Suprapubic skin (tissue), 4 donors: ENCODE measurements around the gene CCSER1. TPM values are rescaled to one million over a fixed set of nuclear protein-coding genes. Genes with fewer than 3 reads are reported as not detected.

ENCODE experiments used
- DNase-seq, 2 donors: peaks; one replicate each; pipeline ENCODE4 v3.0.0-alpha.2; 2019; ENCODE audit warnings: low spot score in 2 of 2
- H3K27ac ChIP-seq: fragments of 200-600 bp; sonication (generic); one replicate; pipeline ENCODE4 v1.5.1; 2019
- H3K27me3 ChIP-seq: fragments of 200-600 bp; sonication (generic); one replicate; pipeline ENCODE4 v1.5.1; 2019
- H3K36me3 ChIP-seq: fragments of 200-600 bp; sonication (generic); one replicate; pipeline ENCODE4 v1.5.1; 2019
- H3K4me1 ChIP-seq: fragments of 200-600 bp; sonication (generic); one replicate; pipeline ENCODE4 v1.5.1; 2019
- H3K4me3 ChIP-seq: fragments of 200-600 bp; sonication (generic); one replicate; pipeline ENCODE4 v1.5.1; 2019; ENCODE audit warnings: mild to moderate bottlenecking
- H3K9me3 ChIP-seq: fragments of 200-600 bp; sonication (generic); one replicate; pipeline ENCODE4 v1.5.1; 2019
- CTCF ChIP-seq, 2 donors: fragments of 200-600 bp in 1 of 2; fragments of 450-650 bp in 1 of 2; sonication (generic) in 1 of 2; IDR thresholded peaks; one replicate each; pipeline ENCODE4 v1.5.1; 2016 to 2019; ENCODE audit warnings: antibody characterized with exemption in 2 of 2, mild to moderate bottlenecking in 1 of 2, moderate library complexity in 1 of 2
- EP300 ChIP-seq: sonication (generic); formaldehyde crosslinking; IDR thresholded peaks from one replicate; pipeline ENCODE4 v1.6.1; 2017; ENCODE audit warnings: antibody characterized with exemption
- POLR2A ChIP-seq, 2 donors: fragments of 450-650 bp; IDR thresholded peaks; one replicate each; pipeline ENCODE4 v1.6.1; 2017; ENCODE audit warnings: antibody characterized with exemption in 2 of 2, mild to moderate bottlenecking in 2 of 2, moderate library complexity in 2 of 2
- POLR2AphosphoS5 ChIP-seq, 3 donors: sonication (generic); formaldehyde crosslinking; IDR thresholded peaks; one replicate each; pipeline ENCODE4 v1.6.1; 2017; ENCODE audit warnings: antibody characterized with exemption in 3 of 3
- WGBS: methylation state at CpG from one replicate; pipeline ENCODE4 v1.1.5; 2018; 5-methylcytosine and 5-hydroxymethylcytosine counted together
- total RNA-seq, 4 donors: library from RNA; depleted of rRNA; stranded (reverse); fragments of >200 nt; gene quantifications; one replicate each; pipeline ENCODE4 v1.1.0, GENCODE V29; 2016

CCSER1 gene
- total RNA-seq, 4 donors from 2014 or later: 6.7 to 39.5 (median 11.8) TPM

- Histone ChIP-seq H3K9me3 (no peaks in the 10 kb centered on the region), H3K4me3 (no peak overlapping the region), H3K27ac (no peak overlapping the region), H3K27me3 (no peaks in the 10 kb centered on the region), H3K4me1 (no peaks in the 10 kb centered on the region), H3K36me3 (no peaks in the 10 kb centered on the region)
- TF ChIP-seq EP300 (no peak), POLR2AphosphoS5 (IDR thresholded peaks at IDR 0.05) (no peak), CTCF (IDR thresholded peaks at IDR 0.05) (no peak), POLR2A (IDR thresholded peaks at IDR 0.05) (no peak)
- DNase-seq: no peak
- 75% methylated on average over 3 of the region's 3 CpGs for WGBS
These were observed 42.8 kb upstream of the CCSER1 start for GRCh38 chr4:90084277-90084966.

- DNase-seq: no peak
- Histone ChIP-seq H3K4me1 (no peaks in the 10 kb centered on the region), H3K9me3 (no peaks in the 10 kb centered on the region), H3K4me3 (no peak overlapping the region), H3K27me3 (no peaks in the 10 kb centered on the region), H3K27ac (no peak overlapping the region), H3K36me3 (no peaks in the 10 kb centered on the region)
- WGBS: 69% methylated on average over 5 of the region's 5 CpGs
- no peak for TF ChIP-seq POLR2AphosphoS5 (IDR thresholded peaks at IDR 0.05)
- no peak for TF ChIP-seq EP300
- TF ChIP-seq CTCF (IDR thresholded peaks at IDR 0.05): no peak
- no peak for TF ChIP-seq POLR2A (IDR thresholded peaks at IDR 0.05)
These were observed 42.3 kb upstream of the CCSER1 start for GRCh38 chr4:90084967-90085295.

GRCh38 chr4:90093526-90093925, 33.7 kb upstream of the CCSER1 start:
- DNase-seq: no peak
- WGBS: 61% methylated on average over 2 of the region's 2 CpGs
- Histone ChIP-seq H3K36me3 (no peaks in the 10 kb centered on the region), H3K27me3 (no peaks in the 10 kb centered on the region), H3K27ac (no peak overlapping the region), H3K9me3 (no peaks in the 10 kb centered on the region), H3K4me3 (no peak overlapping the region), H3K4me1 (no peaks in the 10 kb centered on the region)
- no peak for TF ChIP-seq POLR2A (IDR thresholded peaks at IDR 0.05)
- TF ChIP-seq POLR2AphosphoS5 (IDR thresholded peaks at IDR 0.05): no peak
- no peak for TF ChIP-seq EP300
- no peak for TF ChIP-seq CTCF (IDR thresholded peaks at IDR 0.05)

- Histone ChIP-seq H3K36me3 (no peaks in the 10 kb centered on the region), H3K27me3 (no peaks in the 10 kb centered on the region), H3K9me3 (no peaks in the 10 kb centered on the region), H3K4me3 (no peak overlapping the region), H3K27ac (no peak overlapping the region), H3K4me1 (no peaks in the 10 kb centered on the region)
- no peak for TF ChIP-seq POLR2AphosphoS5 (IDR thresholded peaks at IDR 0.05)
- WGBS: 19% methylated on average over 1 of the region's 1 CpG
- no peak for DNase-seq
These were observed 32.2 kb upstream of the CCSER1 start for GRCh38 chr4:90095000-90095399.

- H3K4me3 ChIP-seq: no peak overlapping the region
- no peak for TF ChIP-seq POLR2A (IDR thresholded peaks at IDR 0.05)
- TF ChIP-seq POLR2AphosphoS5 (IDR thresholded peaks at IDR 0.05): no peak
- no peak for TF ChIP-seq EP300
- no peak for TF ChIP-seq CTCF (IDR thresholded peaks at IDR 0.05)
- H3K27ac ChIP-seq: no peak overlapping the region
- H3K36me3 ChIP-seq: no peaks in the 10 kb centered on the region
- DNase-seq: no peak
- H3K9me3 ChIP-seq: no peaks in the 10 kb centered on the region
- H3K4me1 ChIP-seq: no peaks in the 10 kb centered on the region
- H3K27me3 ChIP-seq: no peaks in the 10 kb centered on the region
- 86% methylated on average over 3 of the region's 3 CpGs for WGBS
These were observed 27.4 kb upstream of the CCSER1 start for GRCh38 chr4:90099812-90100211.

GRCh38 chr4:90103991-90104390, 23.2 kb upstream of the CCSER1 start:
- H3K4me1 ChIP-seq: no peaks in the 10 kb centered on the region
- no peaks in the 10 kb centered on the region for H3K36me3 ChIP-seq
- H3K9me3 ChIP-seq: no peaks in the 10 kb centered on the region
- no peak for DNase-seq
- no peak overlapping the region for H3K4me3 ChIP-seq
- no peak overlapping the region for H3K27ac ChIP-seq
- WGBS: 75% methylated on average over 3 of the region's 3 CpGs
- TF ChIP-seq POLR2A (IDR thresholded peaks at IDR 0.05) (no peak), CTCF (IDR thresholded peaks at IDR 0.05) (no peak), POLR2AphosphoS5 (IDR thresholded peaks at IDR 0.05) (no peak), EP300 (no peak)
- no peaks in the 10 kb centered on the region for H3K27me3 ChIP-seq
